ENCODE measurements around the gene PRTFDC1. TPM values are rescaled to one million over a fixed set of nuclear protein-coding genes. Genes with fewer than 3 reads are reported as not detected.
"Not testable (repeated sequence)": the region's sequence is repeated elsewhere in the genome, so short reads cannot be mapped to it uniquely, and the experiment has no call there.

Gene PRTFDC1
- total and polyA plus RNA-seq, 5 donors from 2014 or later, result 0.37 to 1.6 (median 1.3) TPM; not detected in 2

GRCh38 chr10:24919629-24920028 is 32.8 kb downstream of the PRTFDC1 start:
- not testable (repeated sequence) for DNase-seq; H3K36me3 ChIP-seq (ENCODE audit: control insufficient read depth, insufficient read depth, low read length); H3K4me1 ChIP-seq (ENCODE audit: control insufficient read depth, insufficient read depth, low read length, poor library complexity, severe bottlenecking); H3K36me3 Mint-ChIP-seq; H3K27me3 ChIP-seq (ENCODE audit: control insufficient read depth, insufficient read depth, low read length); ATAC-seq (ENCODE audit: low read depth in 2 of 2); H3K27ac ChIP-seq (ENCODE audit: insufficient read depth, low read length, poor library complexity, severe bottlenecking); H3K9me3 ChIP-seq (ENCODE audit: control insufficient read depth in 2 of 2, low read length in 2 of 2); H3K4me3 ChIP-seq (ENCODE audit: low read depth, low read length); H3K4me3 Mint-ChIP-seq; H3K27me3 Mint-ChIP-seq; H3K27ac Mint-ChIP-seq
- Mint-ChIP-seq H3K4me1 (peaks cover 6 to 12% (median 8%) of the 10 kb centered on the region in 4 donors), H3K9me3 (peaks cover 0 to 13% (median 2%) of the 10 kb centered on the region in 7 donors)

GRCh38 chr10:24917979-24918378 is 34.4 kb downstream of the PRTFDC1 start:
- Mint-ChIP-seq H3K9me3 (peaks cover 0 to 2% (median 0%) of the 10 kb centered on the region in 7 donors), H3K4me3 (no peak overlapping the region), H3K4me1 (peaks cover 6 to 12% (median 8%) of the 10 kb centered on the region in 4 donors), H3K27me3 (no peaks in the 10 kb centered on the region), H3K36me3 (no peaks in the 10 kb centered on the region), H3K27ac (no peak overlapping the region)
- Histone ChIP-seq H3K9me3 (ENCODE audit: control insufficient read depth in 2 of 2, low read length in 2 of 2) (no peaks in the 10 kb centered on the region), H3K27ac (ENCODE audit: insufficient read depth, low read length, poor library complexity, severe bottlenecking) (no peak overlapping the region), H3K4me3 (ENCODE audit: low read depth, low read length) (no peak overlapping the region), H3K27me3 (ENCODE audit: control insufficient read depth, insufficient read depth, low read length) (no peaks in the 10 kb centered on the region), H3K4me1 (ENCODE audit: control insufficient read depth, insufficient read depth, low read length, poor library complexity, severe bottlenecking) (peaks cover 4% of the 10 kb centered on the region), H3K36me3 (ENCODE audit: control insufficient read depth, insufficient read depth, low read length) (no peaks in the 10 kb centered on the region)
- DNase-seq (no peak), ATAC-seq (ENCODE audit: low read depth in 2 of 2) (no peak)

- ATAC-seq (ENCODE audit: low read depth in 2 of 2), result no peak
- Histone ChIP-seq H3K9me3 (ENCODE audit: control insufficient read depth in 2 of 2, low read length in 2 of 2) (no peaks in the 10 kb centered on the region), H3K4me3 (ENCODE audit: low read depth, low read length) (no peak overlapping the region)
Observed at GRCh38 chr10:24917493-24917892, 34.9 kb downstream of the PRTFDC1 start.

DNA sequence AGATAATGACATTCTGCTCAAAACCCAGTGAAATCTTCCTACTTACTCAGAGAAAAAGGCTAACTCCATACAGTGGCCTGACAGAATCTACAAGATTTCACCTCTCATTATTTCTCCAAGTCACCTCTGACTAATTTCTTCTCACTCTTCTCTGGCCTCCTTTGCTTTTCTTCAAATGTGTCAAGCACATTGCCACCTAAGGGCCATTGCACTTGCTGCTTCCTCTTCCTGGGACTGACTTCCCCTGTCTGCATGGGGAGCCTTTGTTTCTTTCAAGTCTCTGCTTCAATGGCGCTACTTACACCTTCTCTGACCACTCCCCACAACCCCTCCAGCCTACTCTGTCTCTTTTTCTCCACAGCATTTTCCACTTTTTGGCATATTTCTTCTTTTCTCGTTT is 36.0 kb downstream of the PRTFDC1 start:
- Histone ChIP-seq H3K27me3 (ENCODE audit: control insufficient read depth, insufficient read depth, low read length) (no peaks in the 10 kb centered on the region), H3K9me3 (ENCODE audit: control insufficient read depth in 2 of 2, low read length in 2 of 2) (no peaks in the 10 kb centered on the region), H3K4me1 (ENCODE audit: control insufficient read depth, insufficient read depth, low read length, poor library complexity, severe bottlenecking) (peaks cover 4% of the 10 kb centered on the region), H3K36me3 (ENCODE audit: control insufficient read depth, insufficient read depth, low read length) (no peaks in the 10 kb centered on the region), H3K27ac (ENCODE audit: insufficient read depth, low read length, poor library complexity, severe bottlenecking) (no peak overlapping the region), H3K4me3 (ENCODE audit: low read depth, low read length) (no peak overlapping the region)
- no peaks in the 10 kb centered on the region for H3K36me3 Mint-ChIP-seq
- H3K27ac Mint-ChIP-seq, result no peak overlapping the region
- peaks cover 0 to 4% (median 0%) of the 10 kb centered on the region in 7 donors for H3K9me3 Mint-ChIP-seq
- no peaks in the 10 kb centered on the region for H3K27me3 Mint-ChIP-seq
- H3K4me3 Mint-ChIP-seq, result no peak overlapping the region
- ATAC-seq (ENCODE audit: low read depth in 2 of 2), result no peak
- H3K4me1 Mint-ChIP-seq, result peaks cover 6 to 13% (median 12%) of the 10 kb centered on the region in 4 donors
- DNase-seq, result no peak

More at GRCh38 chr10:24917493-24917892, 34.9 kb downstream of the PRTFDC1 start:
- Mint-ChIP-seq H3K9me3 (peaks cover 0 to 2% (median 0%) of the 10 kb centered on the region in 7 donors), H3K4me3 (no peak overlapping the region), H3K4me1 (peaks cover 6 to 12% (median 10%) of the 10 kb centered on the region in 4 donors), H3K36me3 (no peaks in the 10 kb centered on the region), H3K27me3 (no peaks in the 10 kb centered on the region), H3K27ac (no peak overlapping the region)
- Histone ChIP-seq H3K36me3 (ENCODE audit: control insufficient read depth, insufficient read depth, low read length) (no peaks in the 10 kb centered on the region), H3K4me1 (ENCODE audit: control insufficient read depth, insufficient read depth, low read length, poor library complexity, severe bottlenecking) (peaks cover 4% of the 10 kb centered on the region), H3K27me3 (ENCODE audit: control insufficient read depth, insufficient read depth, low read length) (no peaks in the 10 kb centered on the region), H3K27ac (ENCODE audit: insufficient read depth, low read length, poor library complexity, severe bottlenecking) (no peak overlapping the region)
- DNase-seq, result no peak

DNA sequence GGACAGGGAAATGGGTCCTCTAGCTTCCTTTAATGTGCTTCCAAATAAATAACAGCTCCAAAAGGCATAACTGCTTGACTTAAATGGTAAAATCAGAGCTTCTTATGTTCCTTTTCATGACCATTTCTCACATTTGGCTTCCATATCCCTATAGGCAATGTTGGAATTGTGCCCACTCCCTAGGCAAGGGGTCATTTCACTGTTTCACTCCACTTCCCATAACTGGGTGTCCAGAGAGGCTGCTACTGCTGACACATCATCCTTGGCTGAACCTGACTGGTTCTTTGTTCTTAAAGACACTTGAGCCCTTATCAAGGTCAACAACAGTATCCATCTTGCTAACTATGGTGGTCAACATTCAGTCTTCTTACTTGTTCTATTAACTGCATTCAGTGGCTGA is 37.1 kb downstream of the PRTFDC1 start:
- peaks cover 0 to 8% (median 6%) of the 10 kb centered on the region in 4 donors for H3K4me1 Mint-ChIP-seq
- no peak for DNase-seq
- H3K27me3 Mint-ChIP-seq, result no peaks in the 10 kb centered on the region

GRCh38 chr10:24914148-24914547 is 38.3 kb downstream of the PRTFDC1 start:
- Mint-ChIP-seq H3K27ac (no peak overlapping the region), H3K27me3 (no peaks in the 10 kb centered on the region), H3K4me3 (no peak overlapping the region), H3K4me1 (peaks cover 0 to 6% (median 4%) of the 10 kb centered on the region in 4 donors), H3K36me3 (no peaks in the 10 kb centered on the region), H3K9me3 (peaks cover 0 to 2% (median 0%) of the 10 kb centered on the region in 7 donors)
- no peaks in the 10 kb centered on the region for H3K36me3 ChIP-seq (ENCODE audit: control insufficient read depth, insufficient read depth, low read length)
- H3K27me3 ChIP-seq (ENCODE audit: control insufficient read depth, insufficient read depth, low read length), result no peaks in the 10 kb centered on the region
- no peaks in the 10 kb centered on the region for H3K4me1 ChIP-seq (ENCODE audit: control insufficient read depth, insufficient read depth, low read length, poor library complexity, severe bottlenecking)
- no peak overlapping the region for H3K4me3 ChIP-seq (ENCODE audit: low read depth, low read length)
- DNase-seq (no peak), ATAC-seq (ENCODE audit: low read depth in 2 of 2) (no peak)
- H3K27ac ChIP-seq (ENCODE audit: insufficient read depth, low read length, poor library complexity, severe bottlenecking), result no peak overlapping the region
- H3K9me3 ChIP-seq (ENCODE audit: control insufficient read depth in 2 of 2, low read length in 2 of 2), result no peaks in the 10 kb centered on the region

More for the DNA sequence above, 37.1 kb downstream of the PRTFDC1 start:
- no peak for ATAC-seq (ENCODE audit: low read depth in 2 of 2)
- Mint-ChIP-seq H3K4me3 (no peak overlapping the region), H3K36me3 (no peaks in the 10 kb centered on the region), H3K9me3 (peaks cover 0 to 4% (median 0%) of the 10 kb centered on the region in 7 donors), H3K27ac (no peak overlapping the region)
- Histone ChIP-seq H3K9me3 (ENCODE audit: control insufficient read depth in 2 of 2, low read length in 2 of 2) (no peaks in the 10 kb centered on the region), H3K4me3 (ENCODE audit: low read depth, low read length) (no peak overlapping the region), H3K27me3 (ENCODE audit: control insufficient read depth, insufficient read depth, low read length) (no peaks in the 10 kb centered on the region), H3K4me1 (ENCODE audit: control insufficient read depth, insufficient read depth, low read length, poor library complexity, severe bottlenecking) (no peaks in the 10 kb centered on the region), H3K27ac (ENCODE audit: insufficient read depth, low read length, poor library complexity, severe bottlenecking) (no peak overlapping the region), H3K36me3 (ENCODE audit: control insufficient read depth, insufficient read depth, low read length) (no peaks in the 10 kb centered on the region)

GRCh38 chr10:24912215-24912614 is 40.2 kb downstream of the PRTFDC1 start:
- no peak overlapping the region for H3K27ac ChIP-seq (ENCODE audit: insufficient read depth, low read length, poor library complexity, severe bottlenecking)
- Mint-ChIP-seq H3K27ac (no peak overlapping the region), H3K4me3 (no peak overlapping the region)

DNA sequence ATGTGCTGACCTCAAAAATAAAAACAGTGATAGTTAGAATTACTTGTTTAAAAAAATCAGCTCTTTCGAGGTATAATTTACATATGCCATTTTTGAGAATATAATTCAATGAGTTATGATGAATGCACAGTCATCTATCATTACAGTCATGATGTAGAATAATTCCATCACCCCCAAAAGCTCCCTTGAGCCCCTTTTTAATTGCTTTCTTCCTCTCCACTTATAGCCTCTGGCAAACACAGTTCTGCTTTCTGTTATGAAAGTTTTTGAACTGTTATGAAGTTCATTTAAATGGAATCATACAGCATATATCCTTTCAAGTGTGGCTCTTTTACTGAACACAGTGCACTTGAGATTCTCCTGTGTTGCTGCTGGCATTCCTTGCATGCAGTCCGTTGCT is 41.4 kb downstream of the PRTFDC1 start:
- Mint-ChIP-seq H3K36me3 (no peaks in the 10 kb centered on the region), H3K4me1 (peaks cover 0 to 6% (median 4%) of the 10 kb centered on the region in 4 donors), H3K27me3 (no peaks in the 10 kb centered on the region), H3K27ac (no peak overlapping the region), H3K9me3 (peaks cover 0 to 2% (median 0%) of the 10 kb centered on the region in 7 donors), H3K4me3 (no peak overlapping the region)
- ATAC-seq (ENCODE audit: low read depth in 2 of 2) (no peak), DNase-seq (no peak)
- no peaks in the 10 kb centered on the region for H3K9me3 ChIP-seq (ENCODE audit: control insufficient read depth in 2 of 2, low read length in 2 of 2)
- H3K4me3 ChIP-seq (ENCODE audit: low read depth, low read length), result no peak overlapping the region
- H3K36me3 ChIP-seq (ENCODE audit: control insufficient read depth, insufficient read depth, low read length), result no peaks in the 10 kb centered on the region
- no peak overlapping the region for H3K27ac ChIP-seq (ENCODE audit: insufficient read depth, low read length, poor library complexity, severe bottlenecking)
- H3K4me1 ChIP-seq (ENCODE audit: control insufficient read depth, insufficient read depth, low read length, poor library complexity, severe bottlenecking), result no peaks in the 10 kb centered on the region
- no peaks in the 10 kb centered on the region for H3K27me3 ChIP-seq (ENCODE audit: control insufficient read depth, insufficient read depth, low read length)

More at GRCh38 chr10:24912215-24912614, 40.2 kb downstream of the PRTFDC1 start:
- DNase-seq, result no peak
- no peaks in the 10 kb centered on the region for H3K9me3 ChIP-seq (ENCODE audit: control insufficient read depth in 2 of 2, low read length in 2 of 2)
- no peaks in the 10 kb centered on the region for H3K36me3 ChIP-seq (ENCODE audit: control insufficient read depth, insufficient read depth, low read length)
- ATAC-seq (ENCODE audit: low read depth in 2 of 2), result no peak
- H3K4me3 ChIP-seq (ENCODE audit: low read depth, low read length), result no peak overlapping the region
- H3K4me1 ChIP-seq (ENCODE audit: control insufficient read depth, insufficient read depth, low read length, poor library complexity, severe bottlenecking), result no peaks in the 10 kb centered on the region
- no peaks in the 10 kb centered on the region for H3K27me3 ChIP-seq (ENCODE audit: control insufficient read depth, insufficient read depth, low read length)
- Mint-ChIP-seq H3K27me3 (no peaks in the 10 kb centered on the region), H3K4me1 (peaks cover 0 to 6% (median 4%) of the 10 kb centered on the region in 4 donors), H3K36me3 (no peaks in the 10 kb centered on the region), H3K9me3 (peaks cover 0 to 2% (median 0%) of the 10 kb centered on the region in 7 donors)
